Type B pancreatic cell (in vitro differentiated cells): ENCODE data around the gene MRTFB. TPM values are rescaled to one million over a fixed set of nuclear protein-coding genes. Genes with fewer than 3 reads are reported as not detected.

ENCODE experiments used
- DNase-seq: peaks from one replicate; pipeline ENCODE4 v3.0.0; 2021; ENCODE audit warnings: mixed read lengths; ENCODE audit not compliant: unreplicated experiment; ENCODE audit errors: extremely low spot score
- H3K27ac Mint-ChIP-seq: 2 replicates; pipeline ENCODE4 v1.8.0; 2021; ENCODE audit warnings: mild to moderate bottlenecking, mixed read lengths
- H3K27me3 Mint-ChIP-seq: 2 replicates; pipeline ENCODE4 v1.8.0; 2021; ENCODE audit warnings: mixed read lengths
- H3K36me3 Mint-ChIP-seq: 2 replicates; pipeline ENCODE4 v1.8.0; 2021; ENCODE audit warnings: mixed read lengths
- H3K4me1 Mint-ChIP-seq: one replicate; pipeline ENCODE4 v1.8.0; 2021; ENCODE audit warnings: mixed read lengths; ENCODE audit not compliant: unreplicated experiment
- H3K4me3 Mint-ChIP-seq: 2 replicates; pipeline ENCODE4 v1.8.0; 2021; ENCODE audit warnings: mild to moderate bottlenecking, mixed read lengths
- H3K9me3 Mint-ChIP-seq: 2 replicates; pipeline ENCODE4 v1.8.0; 2021; ENCODE audit warnings: mixed read lengths
- microRNA-seq: library from miRNA; unstranded; fragments of <30 nt; microRNA quantifications from one replicate; pipeline ENCODE4, GENCODE V29; 2020
- total RNA-seq: library from RNA; stranded (reverse); gene quantifications from 2 replicates; pipeline ENCODE4 v1.2.1, GENCODE V29; 2021; ENCODE audit warnings: low replicate concordance
- TF ChIP-seq, protein P1 (sequence below): fragments of 200-600 bp; sonication (generic); conservative IDR thresholded peaks from 2 replicates; pipeline ENCODE4 v1.5.0; 2021; ENCODE audit warnings: antibody characterized with exemption, mild to moderate bottlenecking

The MRTFB gene
- total RNA-seq, 1 donor from 2014 or later = 61.0 TPM

DNA sequence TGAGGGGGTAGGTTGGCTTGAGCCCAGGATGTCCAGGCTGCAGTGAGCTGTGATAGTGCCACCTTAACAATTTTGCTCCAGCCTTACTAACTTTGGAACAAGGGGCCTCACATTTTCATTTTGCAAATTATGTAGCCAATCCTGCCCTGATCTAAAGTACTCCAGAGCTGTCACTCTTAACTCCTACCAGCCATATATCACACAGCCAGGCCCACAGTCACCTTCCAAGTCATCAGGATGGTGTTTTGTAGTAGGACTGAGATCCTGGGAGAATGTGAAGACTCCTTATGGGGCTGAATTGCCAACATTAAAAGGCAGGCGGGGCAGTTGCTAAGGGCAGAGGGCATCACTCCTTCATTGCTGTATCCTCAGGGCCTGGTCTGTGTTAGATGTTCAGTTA lies 243.0 kb downstream of the MRTFB start:
- Mint-ChIP-seq H3K27ac (peak overlapping the region; percentile 53), H3K4me1 (peaks cover 23% of the 10 kb centered on the region), H3K4me3 (no peak overlapping the region), H3K9me3 (no peaks in the 10 kb centered on the region), H3K27me3 (peaks cover 5% of the 10 kb centered on the region), H3K36me3 (peaks cover 7% of the 10 kb centered on the region)
- TF ChIP-seq, protein P1, sequence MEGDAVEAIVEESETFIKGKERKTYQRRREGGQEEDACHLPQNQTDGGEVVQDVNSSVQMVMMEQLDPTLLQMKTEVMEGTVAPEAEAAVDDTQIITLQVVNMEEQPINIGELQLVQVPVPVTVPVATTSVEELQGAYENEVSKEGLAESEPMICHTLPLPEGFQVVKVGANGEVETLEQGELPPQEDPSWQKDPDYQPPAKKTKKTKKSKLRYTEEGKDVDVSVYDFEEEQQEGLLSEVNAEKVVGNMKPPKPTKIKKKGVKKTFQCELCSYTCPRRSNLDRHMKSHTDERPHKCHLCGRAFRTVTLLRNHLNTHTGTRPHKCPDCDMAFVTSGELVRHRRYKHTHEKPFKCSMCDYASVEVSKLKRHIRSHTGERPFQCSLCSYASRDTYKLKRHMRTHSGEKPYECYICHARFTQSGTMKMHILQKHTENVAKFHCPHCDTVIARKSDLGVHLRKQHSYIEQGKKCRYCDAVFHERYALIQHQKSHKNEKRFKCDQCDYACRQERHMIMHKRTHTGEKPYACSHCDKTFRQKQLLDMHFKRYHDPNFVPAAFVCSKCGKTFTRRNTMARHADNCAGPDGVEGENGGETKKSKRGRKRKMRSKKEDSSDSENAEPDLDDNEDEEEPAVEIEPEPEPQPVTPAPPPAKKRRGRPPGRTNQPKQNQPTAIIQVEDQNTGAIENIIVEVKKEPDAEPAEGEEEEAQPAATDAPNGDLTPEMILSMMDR = no peak
- no peak for DNase-seq

- TF ChIP-seq, protein P1 = no peak
- DNase-seq = no peak
- H3K9me3 Mint-ChIP-seq = no peaks in the 10 kb centered on the region
- H3K4me3 Mint-ChIP-seq = no peak overlapping the region
- no peak overlapping the region for H3K27ac Mint-ChIP-seq
- H3K4me1 Mint-ChIP-seq = peaks cover 11% of the 10 kb centered on the region
- H3K27me3 Mint-ChIP-seq = no peaks in the 10 kb centered on the region
- peaks cover 3% of the 10 kb centered on the region for H3K36me3 Mint-ChIP-seq
Observed at GRCh38 chr16:14315683-14316320, 244.7 kb downstream of the MRTFB start.

Small RNA genes lying within 50 kb of the gene (microRNA-seq; reads per million reads assigned to microRNA genes)
- gene MIR193B (747 reads per million, percentile 80 among the genes with 10 or more reads in this experiment), gene MIR365A (15.1 reads per million, percentile 39 among the genes with 10 or more reads in this experiment)

Other genes with a start within 250 kb of the MRTFB start
- gene ERCC4, start 151.2 kb upstream of the MRTFB start, total RNA-seq = 10.6 and 17.9 TPM in 2 replicates